Stimulated activated CD4-positive, alpha-beta T cell treated with anti-CD3 and anti-CD28 coated beads, Interleukin-4, amount 100 ng/mL, for 48 hours (primary cell): Measurements from ENCODE around the gene TNKS1BP1.
"Not testable (repeated sequence)": the region's sequence is repeated elsewhere in the genome, so short reads cannot be mapped to it uniquely, and the experiment has no call there.

Source experiments
- DNase-seq, 2 donors: peaks; one replicate each; pipeline ENCODE4 v3.0.0-alpha.2; 2020; ENCODE audit warnings: low read depth in 2 of 2

The TNKS1BP1 gene

GRCh38 chr11:57354699-57355098 lies 29.9 kb upstream of the TNKS1BP1 start:
- DNase-seq = no peak

- no peak for DNase-seq
These were observed 29.1 kb upstream of the TNKS1BP1 start for GRCh38 chr11:57353852-57354251.

GRCh38 chr11:57353446-57353845 lies 28.7 kb upstream of the TNKS1BP1 start:
- no peak for DNase-seq

GRCh38 chr11:57353036-57353435 lies 28.3 kb upstream of the TNKS1BP1 start:
- DNase-seq = no peak

- DNase-seq = peak; percentile 53 to 70
These were observed 24.9 kb upstream of the TNKS1BP1 start for GRCh38 chr11:57349491-57350274.

GRCh38 chr11:57348636-57349313 lies 24.0 kb upstream of the TNKS1BP1 start:
- DNase-seq = no peak

- no peak for DNase-seq
These were observed 23.3 kb upstream of the TNKS1BP1 start for GRCh38 chr11:57348052-57348451.

GRCh38 chr11:57347336-57347735 lies 22.6 kb upstream of the TNKS1BP1 start:
- no peak for DNase-seq

GRCh38 chr11:57345555-57346211 lies 20.9 kb upstream of the TNKS1BP1 start:
- DNase-seq = peak; percentile 57 to 60

GRCh38 chr11:57344826-57345225 lies 20.1 kb upstream of the TNKS1BP1 start:
- no peak for DNase-seq

GRCh38 chr11:57343825-57344224 lies 19.1 kb upstream of the TNKS1BP1 start:
- DNase-seq = no peak

- no peak for DNase-seq
These were observed 17.9 kb upstream of the TNKS1BP1 start for GRCh38 chr11:57342702-57343101.

- DNase-seq = no peak
These were observed 16.6 kb upstream of the TNKS1BP1 start for GRCh38 chr11:57341250-57341808.

- no peak for DNase-seq
These were observed 15.4 kb upstream of the TNKS1BP1 start for GRCh38 chr11:57340039-57340615.

GRCh38 chr11:57339328-57339727 lies 14.6 kb upstream of the TNKS1BP1 start:
- DNase-seq = no peak

GRCh38 chr11:57338142-57338541 lies 13.4 kb upstream of the TNKS1BP1 start, which contains the start of gene P2RX3:
P2RX3 (plus strand) TSS chr11:57338352; CDS start chr11:57338551, 199 bp downstream.
- DNase-seq = no peak

- not testable (repeated sequence) for DNase-seq
These were observed 12.1 kb upstream of the TNKS1BP1 start for GRCh38 chr11:57336856-57337255.

GRCh38 chr11:57336111-57336666 lies 11.4 kb upstream of the TNKS1BP1 start:
- DNase-seq = no peak

GRCh38 chr11:57335343-57336110 lies 10.8 kb upstream of the TNKS1BP1 start, which contains the start of gene SSRP1:
SSRP1 (minus strand) TSS chr11:57335892; CDS start chr11:57335121, 771 bp downstream.
- DNase-seq = peak; percentile 80 to 86

- no peak for DNase-seq
These were observed 10.2 kb upstream of the TNKS1BP1 start for GRCh38 chr11:57335023-57335342.
